ENCODE data around the gene LMBR1L.
"Not testable (repeated sequence)": the region's sequence is repeated elsewhere in the genome, so short reads cannot be mapped to it uniquely, and the experiment has no call there.

Gene LMBR1L, protein sequence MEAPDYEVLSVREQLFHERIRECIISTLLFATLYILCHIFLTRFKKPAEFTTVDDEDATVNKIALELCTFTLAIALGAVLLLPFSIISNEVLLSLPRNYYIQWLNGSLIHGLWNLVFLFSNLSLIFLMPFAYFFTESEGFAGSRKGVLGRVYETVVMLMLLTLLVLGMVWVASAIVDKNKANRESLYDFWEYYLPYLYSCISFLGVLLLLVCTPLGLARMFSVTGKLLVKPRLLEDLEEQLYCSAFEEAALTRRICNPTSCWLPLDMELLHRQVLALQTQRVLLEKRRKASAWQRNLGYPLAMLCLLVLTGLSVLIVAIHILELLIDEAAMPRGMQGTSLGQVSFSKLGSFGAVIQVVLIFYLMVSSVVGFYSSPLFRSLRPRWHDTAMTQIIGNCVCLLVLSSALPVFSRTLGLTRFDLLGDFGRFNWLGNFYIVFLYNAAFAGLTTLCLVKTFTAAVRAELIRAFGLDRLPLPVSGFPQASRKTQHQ

DNA sequence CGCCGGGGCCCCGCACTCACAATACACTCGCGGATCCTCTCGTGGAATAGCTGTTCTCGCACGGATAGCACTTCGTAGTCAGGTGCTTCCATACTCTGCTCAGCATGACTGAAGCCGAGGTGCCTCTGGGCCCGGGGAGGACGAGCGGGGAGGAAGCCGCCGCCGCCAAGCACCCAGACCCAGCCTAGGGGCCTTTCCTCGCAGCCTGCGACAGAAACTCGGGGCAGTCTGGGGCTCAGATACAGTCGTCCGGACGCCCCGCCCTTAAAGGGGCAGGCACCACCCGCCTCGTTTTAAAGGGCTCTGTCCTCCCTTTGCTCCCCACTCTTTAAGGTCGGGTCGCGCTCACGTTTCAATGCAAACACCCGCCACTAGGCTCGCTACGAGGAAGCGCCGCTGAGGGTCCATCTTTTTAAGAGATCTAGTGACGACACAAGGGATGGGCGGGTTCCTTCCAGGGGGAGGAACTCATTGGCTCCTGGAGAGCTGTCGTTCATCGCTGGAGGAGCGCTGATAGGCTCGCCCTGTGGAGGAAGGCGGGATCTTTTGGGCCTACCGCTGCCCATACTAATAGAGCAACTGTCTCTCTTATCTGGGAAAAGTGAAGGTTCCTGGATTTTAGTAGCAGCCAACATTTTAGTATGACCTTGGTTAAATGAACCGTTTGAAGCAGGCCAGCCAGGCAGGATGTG lies at the start of gene LMBR1L:
LMBR1L (minus strand) TSS at position 384 of the 692 bp plus-strand sequence; CDS start at position 92, 292 bp downstream.
- DNase-seq (ENCODE audit: low spot score): peak; percentile 98

DNA sequence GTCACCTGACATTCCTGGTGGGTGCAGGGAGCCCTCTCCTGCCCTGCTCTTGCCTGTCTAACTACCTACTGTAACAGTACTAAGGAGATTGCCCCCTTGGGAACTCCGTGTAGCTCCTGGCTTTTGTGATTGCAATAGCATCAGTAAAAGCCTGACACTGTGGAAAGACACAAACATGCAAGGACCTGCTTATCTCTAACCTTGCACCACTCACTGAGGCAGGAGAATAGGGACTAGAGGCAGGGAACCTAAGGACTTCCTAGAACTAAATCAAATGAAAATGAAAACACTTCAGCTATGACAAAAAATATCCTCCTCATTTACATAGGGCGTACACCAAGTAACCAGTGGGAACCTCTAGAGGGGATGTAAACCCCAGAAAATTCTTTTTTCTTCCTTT lies 49.8 kb upstream of the LMBR1L start:
- no peak for DNase-seq (ENCODE audit: low spot score)

DNA sequence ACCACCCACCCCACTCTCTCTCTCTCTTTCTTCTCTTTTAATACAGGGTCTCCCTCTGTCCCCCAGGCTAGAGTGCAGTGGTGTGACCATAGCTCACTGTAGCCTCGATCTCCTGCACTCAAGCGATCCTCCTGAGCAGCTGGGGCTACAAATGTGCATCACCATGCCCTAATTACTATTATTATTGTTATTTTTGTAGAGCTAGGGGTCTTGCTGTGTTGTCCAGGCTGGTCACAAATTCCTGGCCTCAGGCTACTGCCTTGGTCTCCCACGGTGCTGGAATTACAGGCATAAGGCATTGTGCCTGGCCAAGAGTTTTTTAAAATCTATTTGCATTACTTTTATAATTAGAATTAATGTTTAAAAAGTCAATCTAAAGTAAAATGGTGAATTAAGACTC lies 43.6 kb upstream of the LMBR1L start:
- no peak for DNase-seq (ENCODE audit: low spot score)

DNA sequence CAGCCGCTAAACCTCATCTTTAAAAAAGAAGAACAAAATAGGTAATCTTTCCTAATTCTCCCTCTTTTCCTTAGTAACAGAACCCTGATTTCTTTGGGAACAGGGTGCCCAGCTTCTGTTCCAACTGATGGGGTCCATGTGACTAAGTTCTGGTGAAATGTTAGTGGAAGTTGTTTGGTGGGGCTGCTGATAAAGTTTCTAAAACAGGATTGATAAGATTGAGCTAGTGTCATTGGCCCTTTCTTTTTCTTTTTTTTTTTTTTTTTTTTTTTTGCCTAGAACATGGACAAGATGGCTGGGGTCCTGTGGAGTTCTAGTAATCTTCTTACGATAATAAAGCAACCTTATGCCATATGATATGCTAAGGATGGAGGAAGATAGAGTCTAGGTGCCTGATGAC lies 36.7 kb upstream of the LMBR1L start:
- DNase-seq (ENCODE audit: low spot score): no peak

DNA sequence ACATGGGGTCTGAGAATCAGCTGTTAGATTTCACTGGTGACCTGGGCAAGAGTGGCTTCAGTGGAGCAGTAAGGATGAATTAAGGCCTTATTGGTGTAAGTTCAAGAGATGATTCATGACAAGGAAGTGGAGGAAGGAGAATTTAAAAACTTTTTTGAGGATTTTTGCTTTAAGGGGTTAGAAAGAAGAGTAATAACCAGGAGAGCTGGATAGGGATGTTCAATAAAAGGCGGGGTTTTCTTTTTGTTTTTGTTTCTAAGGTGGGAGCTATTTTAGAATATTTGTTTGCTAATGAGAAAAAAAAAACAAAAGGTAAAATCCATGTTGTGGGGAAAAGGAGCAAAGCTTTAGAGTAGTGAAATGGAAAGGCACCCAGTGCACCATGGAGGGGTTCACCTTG lies 35.8 kb upstream of the LMBR1L start:
- DNase-seq (ENCODE audit: low spot score): peak; percentile 12

DNA sequence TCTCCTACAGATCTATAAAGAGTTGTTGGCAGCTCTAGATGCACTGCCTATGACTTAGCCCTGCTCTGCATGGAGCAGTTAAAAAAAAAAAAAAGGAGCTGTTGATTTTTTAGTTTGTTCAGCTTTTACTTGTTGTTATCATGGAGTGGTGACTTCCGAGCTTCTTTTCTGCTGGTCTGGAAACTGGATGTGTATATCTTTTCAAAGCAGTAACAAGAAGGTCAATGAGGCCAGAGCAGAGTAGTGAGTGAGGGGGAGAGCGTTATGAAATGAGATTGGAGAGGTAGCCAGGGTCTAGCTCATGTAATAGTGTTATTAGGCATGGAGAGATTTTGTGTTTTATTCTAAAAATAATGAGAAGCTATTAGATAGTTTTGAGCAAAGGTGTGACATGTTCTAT lies 33.7 kb upstream of the LMBR1L start:
- no peak for DNase-seq (ENCODE audit: low spot score)

DNA sequence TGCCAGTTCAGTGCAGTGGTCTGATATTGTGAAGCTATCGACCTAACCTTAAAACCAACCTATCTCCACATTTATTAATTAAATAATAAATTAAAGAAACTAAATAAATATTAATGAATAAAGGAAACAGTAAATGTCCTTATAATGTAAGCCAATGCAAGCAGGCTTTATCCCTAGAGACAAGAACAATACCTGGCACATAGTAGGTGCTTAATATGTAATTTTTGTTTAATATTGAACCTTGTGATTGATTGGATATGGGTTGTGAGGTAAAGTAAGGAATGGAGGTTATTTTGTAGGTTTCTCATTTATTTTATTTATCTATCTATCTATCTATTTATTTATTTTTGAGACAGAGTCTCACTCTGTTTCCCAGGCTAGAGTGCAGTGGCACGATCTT lies 28.4 kb upstream of the LMBR1L start:
- no peak for DNase-seq (ENCODE audit: low spot score)

DNA sequence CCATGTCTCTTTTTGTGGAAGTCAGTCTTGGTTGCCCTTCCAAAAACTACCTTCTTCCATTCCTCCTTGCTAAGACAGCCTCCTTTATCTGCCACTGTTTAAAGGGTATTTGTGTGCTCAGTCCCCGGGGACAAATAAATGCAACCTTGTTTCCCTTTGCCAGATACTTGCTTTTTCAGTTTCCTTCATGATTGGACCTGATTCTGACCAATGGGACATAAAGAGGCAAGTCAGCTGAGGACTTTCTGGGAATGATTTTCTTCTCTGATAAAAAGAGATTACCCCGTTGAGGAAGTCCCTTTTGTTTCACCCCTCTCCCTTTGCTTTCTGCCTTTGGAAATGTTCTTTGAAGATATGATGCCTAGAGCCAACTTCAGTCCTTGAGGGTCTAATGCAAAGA lies 27.9 kb upstream of the LMBR1L start:
- DNase-seq (ENCODE audit: low spot score): no peak

DNA sequence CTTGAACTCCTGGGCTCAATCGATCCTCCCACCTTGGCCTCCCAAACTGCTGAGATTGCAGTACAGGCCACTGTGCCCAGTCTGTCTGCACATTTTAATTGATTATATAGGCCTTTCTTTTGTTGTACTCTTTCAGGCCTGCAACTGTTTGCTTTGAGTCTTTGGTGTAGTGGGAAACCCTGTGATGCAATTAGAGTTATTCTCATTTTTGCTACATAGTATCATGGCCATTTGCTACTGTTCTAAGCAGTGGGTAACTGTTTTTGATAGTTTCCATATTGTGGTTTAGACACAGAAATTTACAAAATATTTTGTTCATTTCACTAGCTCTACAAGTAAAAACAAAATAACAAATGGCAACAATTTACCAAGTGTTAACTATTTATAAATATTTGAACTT lies 26.8 kb upstream of the LMBR1L start:
- DNase-seq (ENCODE audit: low spot score): no peak

DNA sequence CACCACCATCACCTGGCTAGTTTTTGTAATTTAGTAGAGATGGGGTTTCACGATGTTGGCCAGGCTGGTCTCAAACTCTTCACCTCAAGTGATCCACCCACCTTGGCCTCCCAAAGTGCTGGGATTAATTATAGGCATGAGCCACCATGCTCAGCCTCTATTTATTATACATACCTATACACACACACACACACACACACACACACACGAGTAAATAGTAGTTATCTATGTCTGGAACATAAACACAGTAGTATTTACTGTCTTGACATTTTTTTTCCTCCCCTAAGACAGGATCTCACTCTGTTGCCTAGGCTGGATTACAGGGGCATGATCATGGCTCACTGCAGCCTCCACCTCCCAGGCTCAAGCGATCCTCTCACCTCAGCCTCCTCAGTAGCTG lies 26.4 kb upstream of the LMBR1L start:
- not testable (repeated sequence) for DNase-seq (ENCODE audit: low spot score)

DNA sequence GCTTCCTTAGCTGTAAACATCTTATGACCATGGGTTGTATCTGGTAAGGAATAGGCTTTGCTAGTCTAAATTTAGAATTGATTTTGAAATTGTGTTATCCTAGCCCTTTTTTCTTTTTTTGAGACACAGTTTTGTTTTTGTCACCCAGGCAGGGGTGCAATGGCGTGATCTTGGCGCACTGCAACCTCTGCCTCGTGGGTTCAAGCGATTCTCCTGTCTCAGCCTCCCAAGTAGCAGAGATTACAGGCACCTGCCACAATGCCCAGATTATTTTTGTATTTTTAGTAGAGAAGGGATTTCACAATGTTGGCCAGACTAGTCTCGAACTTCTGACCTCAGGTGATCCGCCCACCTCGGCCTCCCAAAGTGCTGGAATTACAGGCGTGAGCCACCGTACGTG lies 22.9 kb upstream of the LMBR1L start:
- DNase-seq (ENCODE audit: low spot score): no peak

DNA sequence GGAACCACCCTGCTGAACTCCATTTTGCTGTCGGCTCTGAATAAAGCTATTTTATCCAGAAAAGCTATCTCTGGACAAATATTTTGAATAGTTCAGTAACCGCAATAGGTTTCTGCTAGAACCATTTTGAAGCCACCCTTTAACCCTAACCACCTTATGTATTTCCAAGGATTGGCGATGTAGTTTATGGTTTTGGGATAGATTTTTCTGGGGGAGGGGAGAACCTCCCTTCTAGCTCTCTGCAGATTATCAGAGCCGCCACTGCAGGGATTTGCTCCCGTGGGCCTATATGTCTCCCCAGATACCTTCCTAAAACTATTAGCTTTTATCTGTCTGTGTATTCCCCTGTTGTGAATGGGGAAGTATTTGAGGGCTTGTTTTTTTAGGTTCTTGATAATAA lies 22.4 kb upstream of the LMBR1L start:
- DNase-seq (ENCODE audit: low spot score): no peak

DNA sequence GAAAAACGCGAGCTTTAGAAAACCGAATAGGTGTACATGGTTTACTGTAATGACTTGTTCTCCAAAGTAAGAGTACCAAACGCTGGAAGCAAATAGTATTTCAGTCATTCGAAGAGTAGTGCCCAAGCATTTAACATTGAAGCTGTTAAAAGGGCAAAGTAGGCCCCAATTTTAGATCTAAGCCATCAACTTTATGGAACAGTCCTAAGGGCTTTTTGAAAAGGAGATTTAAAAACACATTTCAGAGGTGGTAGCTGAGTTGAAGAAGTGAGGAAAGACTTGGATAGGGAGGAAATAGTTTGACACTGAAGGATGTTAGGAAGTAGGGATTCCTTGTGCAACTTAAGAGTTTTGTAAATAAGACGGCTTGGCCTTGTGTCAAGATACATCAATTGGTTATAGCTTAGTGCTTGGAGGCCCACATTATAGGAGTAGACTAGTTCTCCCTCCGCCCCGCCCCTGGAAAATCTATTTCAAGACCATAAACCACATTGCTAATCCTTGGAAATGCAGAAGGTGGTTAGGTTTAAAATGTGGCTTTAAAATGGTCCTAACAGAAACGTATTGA lies 21.3 kb upstream of the LMBR1L start:
- DNase-seq (ENCODE audit: low spot score): peak; percentile 23

DNA sequence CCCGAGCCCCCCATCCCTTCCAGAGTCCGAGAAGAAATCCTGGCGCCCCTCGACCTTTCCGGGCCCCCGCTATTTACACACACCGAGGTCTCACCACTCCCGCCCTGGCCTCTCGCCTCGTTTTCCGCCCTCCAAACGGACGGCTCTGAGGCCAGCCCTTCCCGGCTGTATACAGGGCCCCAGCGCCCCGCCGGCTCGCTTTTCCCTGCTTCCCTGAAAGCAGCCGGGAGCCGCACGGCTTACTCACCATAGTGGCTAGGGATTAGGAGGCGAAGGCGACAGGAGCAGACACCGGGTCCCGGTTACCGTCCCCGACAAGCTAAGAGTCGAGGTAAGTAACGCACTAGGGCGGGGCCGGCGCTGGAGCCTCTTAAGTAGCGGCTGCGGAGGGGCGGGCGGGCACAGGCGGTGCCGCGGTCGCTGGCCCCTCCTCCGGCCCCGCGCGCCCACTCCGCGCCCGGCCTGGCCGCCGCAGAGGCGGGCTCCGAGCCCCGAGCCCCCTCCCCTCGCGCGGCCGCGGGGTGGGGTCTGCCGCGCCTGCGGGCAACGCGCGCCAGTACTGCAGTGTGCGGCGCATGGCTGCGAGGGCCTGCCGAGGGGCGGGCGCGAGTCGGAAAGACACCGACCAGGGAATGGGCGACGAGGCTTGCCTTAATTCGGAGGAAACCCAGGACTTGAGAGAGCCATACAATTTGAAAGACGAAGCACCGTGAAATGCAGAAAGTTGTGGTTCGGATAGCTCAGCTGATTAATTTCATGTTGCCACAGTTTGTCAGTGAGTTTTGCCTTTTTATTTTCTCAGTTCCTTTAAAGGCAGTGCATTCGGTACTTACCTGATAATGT lies 20.6 kb upstream of the LMBR1L start, which contains the start of gene TUBA1B:
TUBA1B (minus strand) TSS at position 345 of the 843 bp plus-strand sequence; CDS start at position 250, 95 bp downstream.
- peak; percentile 96 for DNase-seq (ENCODE audit: low spot score)

DNA sequence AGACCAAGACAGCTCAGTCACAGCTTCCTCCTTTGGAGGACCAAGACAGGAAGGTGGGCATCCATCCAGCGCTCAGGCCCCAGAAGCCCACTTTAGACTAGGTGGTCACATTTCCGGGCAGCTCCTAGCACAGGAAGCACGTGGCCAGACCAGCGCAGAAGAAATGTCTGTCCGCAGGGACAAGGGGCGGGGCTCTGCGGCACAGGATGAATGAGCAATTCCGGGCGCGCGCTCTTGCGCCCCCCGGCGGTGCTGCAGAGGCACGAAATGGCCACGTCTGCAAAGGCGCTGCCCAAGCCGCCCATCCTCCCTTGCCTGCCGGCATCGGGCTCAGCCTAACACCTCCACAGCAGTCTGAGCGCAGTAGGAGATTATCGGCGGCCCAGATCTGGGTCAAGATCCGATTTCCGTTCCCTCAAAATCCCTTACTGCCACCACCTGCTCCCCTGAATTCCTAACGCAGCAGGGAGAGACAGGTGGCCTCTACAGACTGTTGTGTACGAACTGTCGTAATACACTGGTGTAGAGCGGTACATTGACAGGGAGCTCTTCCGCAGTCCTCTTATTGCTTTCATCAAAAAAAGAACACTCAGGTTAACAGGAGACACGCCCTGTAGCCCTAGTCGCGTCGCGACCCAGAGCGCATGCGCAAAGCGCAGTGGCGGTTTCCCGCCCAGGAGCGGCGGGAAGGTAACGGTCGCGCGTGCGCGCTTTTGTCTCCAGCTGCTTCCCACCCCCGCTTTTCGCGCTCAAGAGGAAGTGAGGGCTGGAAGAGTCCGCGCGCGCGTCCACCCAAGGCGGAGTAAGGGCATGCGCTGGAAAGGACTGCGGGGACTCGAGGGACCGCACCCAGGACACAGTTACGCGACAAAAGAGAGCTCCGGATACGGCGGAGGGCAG lies 19.8 kb upstream of the LMBR1L start:
- peak; percentile 94 for DNase-seq (ENCODE audit: low spot score)

DNA sequence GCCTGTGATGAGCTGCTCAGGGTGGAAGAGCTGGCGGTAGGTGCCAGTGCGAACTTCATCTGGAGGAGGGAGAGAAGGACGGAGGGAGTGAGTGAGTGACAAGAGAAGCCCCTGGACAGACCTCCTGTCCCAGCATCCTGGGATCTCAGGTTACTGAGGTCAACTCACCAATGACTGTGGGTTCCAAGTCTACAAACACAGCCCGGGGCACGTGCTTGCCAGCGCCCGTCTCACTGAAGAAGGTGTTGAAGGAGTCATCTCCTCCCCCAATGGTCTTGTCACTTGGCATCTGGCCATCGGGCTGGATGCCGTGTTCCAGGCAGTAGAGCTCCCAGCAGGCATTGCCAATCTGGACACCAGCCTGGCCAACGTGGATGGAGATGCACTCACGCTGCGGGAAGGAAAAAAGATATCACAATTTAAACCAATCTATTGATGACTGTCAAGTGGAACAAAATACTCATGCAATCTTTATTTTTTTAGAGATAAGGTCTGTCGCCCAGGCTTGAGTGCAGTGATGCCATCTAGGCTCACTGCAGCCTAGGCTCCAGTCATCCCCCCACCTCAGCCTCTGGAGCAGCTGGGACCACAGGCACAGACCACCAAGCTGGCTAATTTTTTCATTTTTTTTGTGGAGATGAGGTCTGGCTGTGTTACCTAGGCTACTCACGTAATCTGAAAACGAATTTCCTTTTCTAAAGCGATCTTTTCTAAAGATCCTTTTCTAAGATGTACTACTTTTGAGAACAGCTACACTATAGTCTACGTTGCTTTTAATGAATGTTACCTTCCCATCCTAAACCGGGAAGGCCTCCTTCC lies 18.9 kb upstream of the LMBR1L start:
- no peak for DNase-seq (ENCODE audit: low spot score)

DNA sequence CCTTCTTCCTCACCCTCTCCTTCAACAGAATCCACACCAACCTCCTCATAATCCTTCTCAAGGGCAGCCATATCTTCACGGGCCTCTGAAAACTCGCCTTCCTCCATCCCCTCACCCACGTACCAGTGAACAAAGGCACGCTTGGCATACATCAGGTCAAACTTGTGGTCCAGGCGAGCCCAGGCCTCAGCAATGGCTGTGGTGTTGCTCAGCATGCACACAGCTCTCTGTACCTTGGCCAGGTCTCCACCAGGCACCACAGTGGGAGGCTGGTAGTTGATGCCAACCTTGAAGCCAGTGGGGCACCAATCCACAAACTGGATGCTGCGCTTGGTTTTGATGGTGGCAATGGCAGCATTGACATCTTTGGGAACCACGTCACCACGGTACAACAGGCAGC lies 17.3 kb upstream of the LMBR1L start:
- DNase-seq (ENCODE audit: low spot score): not testable (repeated sequence)

DNA sequence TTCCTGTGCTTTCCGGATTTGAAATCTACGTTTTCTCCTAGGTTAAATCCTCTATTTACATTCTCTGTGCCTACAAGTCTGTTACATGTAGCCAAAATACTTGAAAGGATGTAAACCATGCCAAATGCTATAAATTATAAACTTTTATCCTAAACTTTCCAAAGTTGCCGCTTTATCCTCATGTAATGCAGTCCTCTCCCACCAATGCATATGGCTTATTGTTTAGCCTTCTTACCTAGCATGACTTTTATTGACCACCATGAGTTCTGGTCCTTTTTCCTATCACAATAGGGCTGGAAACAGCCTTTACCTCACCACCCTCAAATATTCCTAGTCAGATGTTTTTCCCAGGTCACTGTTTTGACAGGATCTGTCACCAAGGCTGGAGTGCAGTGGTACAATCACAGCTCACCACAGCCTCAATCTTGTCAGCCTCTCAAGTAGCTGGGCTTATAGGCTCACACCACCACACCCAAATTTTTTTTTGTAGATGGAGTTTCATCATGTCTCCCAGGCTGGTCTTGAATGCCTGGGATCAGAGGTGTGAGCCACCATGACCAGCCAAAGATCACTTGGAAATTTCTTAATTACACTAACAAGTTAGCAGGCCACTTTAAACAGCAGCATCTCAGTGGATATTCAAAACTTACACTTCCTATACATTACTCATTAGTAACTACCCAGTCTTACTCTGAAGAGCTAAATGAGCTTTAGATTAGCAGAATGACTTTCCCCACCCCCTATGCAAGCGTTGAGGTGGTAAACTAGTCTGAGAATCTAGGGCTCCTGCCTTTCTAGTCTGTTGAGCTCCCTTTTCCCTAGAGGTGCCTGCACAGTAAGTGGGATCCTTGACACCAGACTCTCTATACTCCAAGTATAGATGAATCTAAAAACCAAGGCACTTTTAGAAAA lies 16.5 kb upstream of the LMBR1L start:
- DNase-seq (ENCODE audit: low spot score): no peak

Measured in AG08396 (cell line).